GM10847 (cell line): ENCODE results near the gene LIN7C.

Experiments
- POLR2A ChIP-seq: IDR thresholded peaks from 2 replicates; pipeline ENCODE4 v1.6.1; 2011; ENCODE audit not compliant: insufficient read length; ENCODE audit errors: extremely low read depth

Gene LIN7C

DNA sequence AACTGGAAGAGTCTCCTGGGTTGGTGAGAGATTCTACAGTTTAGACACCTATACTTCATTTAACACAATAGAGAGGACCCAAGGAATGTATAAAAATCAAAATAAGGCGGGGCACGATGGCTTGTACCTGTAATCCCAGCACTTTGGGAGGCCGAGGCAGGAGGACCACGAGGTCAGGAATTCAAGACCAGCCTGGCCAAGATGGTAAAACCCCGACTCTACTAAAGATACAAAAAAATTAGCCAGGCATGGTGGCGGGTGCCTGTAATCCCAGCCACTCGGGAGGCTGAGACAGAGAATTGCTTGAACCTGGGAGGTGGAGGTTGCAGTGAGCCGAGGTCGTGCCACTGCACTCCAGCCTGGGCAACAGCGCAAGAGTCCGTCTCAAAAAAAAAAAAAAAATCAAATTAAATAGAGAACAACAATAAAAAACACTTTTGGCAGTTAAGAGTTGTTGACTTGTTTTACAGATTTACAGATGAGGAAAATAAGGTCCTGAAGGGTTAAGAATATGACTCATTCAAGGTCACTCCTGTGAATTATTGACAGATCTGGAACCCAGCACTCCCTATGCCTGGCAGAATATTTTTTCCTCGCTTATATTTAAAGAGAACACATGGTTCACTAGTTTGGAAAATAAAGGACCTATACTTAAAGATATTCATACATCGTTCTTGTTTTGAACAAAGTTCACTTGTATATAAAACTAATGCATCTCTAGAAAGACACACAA is 39.2 kb downstream of the LIN7C start:
- no peak for TF ChIP-seq POLR2A

DNA sequence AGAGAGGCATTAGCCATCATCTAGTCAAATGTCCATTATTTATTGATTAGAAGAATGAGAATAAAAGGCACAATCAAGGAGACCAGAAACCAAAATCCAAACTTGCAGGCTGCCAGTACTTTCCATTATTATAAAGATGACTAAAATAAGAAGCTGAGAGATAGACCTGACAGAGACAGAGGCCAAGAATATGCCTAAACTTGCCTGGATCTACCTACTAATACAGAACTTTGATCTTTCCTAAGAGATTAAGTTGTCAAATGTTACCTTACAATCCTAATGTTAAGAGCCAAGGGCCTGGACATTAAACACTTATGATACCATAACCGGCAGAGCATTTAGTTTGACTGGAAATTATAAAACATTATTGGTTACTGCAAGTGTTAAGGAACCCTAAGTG is 40.2 kb downstream of the LIN7C start:
- TF ChIP-seq POLR2A: no peak

DNA sequence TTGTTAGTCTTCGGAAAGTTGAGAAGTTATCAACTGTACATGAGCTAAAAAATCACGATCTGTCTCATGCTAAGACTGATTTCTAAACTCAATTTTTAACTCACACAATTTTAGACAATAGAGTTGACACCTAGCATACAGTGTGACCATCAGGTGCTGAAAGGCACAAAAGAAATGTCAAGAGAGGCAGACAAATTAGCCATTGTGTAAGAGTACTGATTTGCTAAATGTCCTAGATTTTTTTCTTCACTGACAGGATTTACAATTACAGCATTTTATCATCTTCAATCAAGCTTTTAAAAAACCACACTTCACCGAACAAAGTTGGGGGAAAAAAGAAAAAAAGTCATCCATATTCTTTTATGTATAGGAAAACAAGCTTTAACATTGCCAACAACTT is 40.9 kb downstream of the LIN7C start:
- TF ChIP-seq POLR2A: no peak

DNA sequence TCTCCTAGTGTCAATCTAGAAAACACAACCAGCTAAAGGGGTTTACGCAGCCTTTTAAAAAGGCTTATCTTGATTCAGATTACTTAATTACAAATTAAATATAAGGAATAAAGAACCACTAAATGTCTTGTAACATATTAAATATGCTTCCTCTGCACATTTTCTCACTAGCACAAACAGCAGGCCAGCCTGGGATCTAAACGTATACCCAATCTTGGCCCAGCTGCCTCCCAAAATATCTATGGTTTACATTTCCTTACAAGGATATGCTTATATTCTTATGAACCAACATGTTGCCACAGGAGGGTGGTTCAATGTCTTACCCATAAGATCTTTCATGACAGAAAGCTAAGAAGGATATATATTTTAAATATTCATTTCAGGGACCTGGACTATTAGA is 41.7 kb downstream of the LIN7C start:
- no peak for TF ChIP-seq POLR2A

DNA sequence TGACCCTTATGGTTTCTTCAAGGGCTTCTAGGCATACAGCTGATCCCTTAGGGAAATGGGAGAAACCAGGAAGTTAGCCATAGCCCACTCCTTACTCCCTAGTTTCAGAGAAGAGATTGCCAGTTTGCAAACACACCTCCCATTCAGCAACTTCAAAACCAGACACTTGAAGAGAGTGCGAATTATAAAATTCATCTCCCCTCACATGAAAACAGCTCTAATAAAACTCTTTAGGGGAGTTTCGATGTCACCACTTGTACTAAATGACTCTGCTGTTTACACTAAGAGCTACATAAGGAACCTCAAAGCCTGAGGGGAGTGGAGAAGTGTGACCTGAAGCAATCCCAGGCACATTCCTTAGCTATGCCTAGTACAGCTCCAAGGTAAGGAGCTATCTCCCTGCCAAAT is 42.3 kb downstream of the LIN7C start:
- TF ChIP-seq POLR2A: no peak

DNA sequence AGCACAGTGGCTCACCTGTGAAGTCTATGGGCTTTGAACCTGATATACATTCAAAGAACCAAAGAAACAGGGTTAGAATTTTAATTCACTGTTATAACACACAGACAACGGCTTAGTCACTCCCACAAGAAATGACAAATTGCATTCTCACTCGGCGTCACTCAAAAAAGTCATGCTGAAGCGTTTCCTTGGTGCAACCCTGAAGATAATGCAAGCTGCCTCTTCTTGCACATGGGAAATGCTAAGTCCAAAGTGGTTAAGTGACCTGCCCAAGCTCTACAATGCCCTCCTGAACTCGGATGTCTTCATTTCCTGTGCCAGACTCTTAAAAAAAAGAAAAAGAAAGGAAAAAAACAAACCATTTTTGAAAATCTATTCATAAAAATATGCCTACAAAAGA is 44.0 kb downstream of the LIN7C start:
- no peak for TF ChIP-seq POLR2A

DNA sequence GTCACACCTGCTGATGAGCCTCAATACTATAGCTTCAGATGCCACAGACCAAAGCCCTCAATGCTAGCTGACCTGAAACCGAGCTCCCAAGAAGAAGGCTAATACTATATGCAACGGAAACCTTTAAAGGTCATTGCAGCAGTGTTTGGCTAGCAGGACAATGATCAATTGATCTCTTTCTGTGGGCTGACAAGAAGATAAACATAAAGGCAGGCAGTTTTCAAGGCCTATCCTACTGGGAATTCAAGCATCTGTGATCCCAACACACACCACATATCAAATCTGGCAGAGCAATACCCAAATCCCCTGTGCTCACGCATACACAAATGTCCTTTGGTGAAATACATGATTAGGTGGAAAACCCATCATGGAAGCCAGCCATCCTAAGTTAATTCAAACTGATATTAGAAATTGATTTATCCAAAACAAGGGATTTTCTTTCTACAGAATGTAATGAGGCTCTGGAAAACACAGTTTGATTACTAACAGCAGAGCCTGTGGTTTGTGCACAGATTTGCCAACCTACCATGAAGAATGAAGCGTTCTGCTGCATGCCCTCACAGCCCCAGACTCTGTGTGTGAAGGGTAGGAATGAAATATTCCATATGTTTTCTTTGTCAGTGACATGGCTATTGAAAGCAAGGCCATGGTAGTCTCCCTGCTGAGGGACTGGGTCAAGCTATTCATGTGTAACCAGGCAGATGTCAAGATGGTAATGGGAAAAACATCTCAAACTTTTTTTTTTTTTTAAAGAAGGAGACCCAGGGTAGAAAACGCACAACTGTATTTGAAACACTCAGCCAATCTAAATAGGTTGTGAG is 46.2 kb downstream of the LIN7C start:
- TF ChIP-seq POLR2A: no peak

DNA sequence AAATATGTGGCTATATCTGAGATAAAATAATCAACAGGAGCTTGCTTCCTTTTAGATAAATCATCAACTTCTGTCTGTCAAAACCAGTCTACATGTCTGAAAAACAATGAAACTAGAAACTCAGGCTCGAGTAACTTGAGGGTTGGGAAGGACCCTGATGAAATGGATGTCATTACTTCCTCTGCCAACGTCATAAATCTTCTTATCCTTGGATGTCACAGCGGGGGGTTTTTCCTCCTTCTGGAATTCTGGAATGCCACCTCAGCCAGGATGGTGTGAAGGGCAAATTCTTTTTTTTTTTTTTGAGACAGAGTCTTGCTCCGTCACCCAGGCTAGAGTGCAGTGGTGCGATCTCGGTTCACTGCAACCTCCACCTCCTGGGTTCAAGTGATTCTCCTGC is 47.4 kb downstream of the LIN7C start:
- TF ChIP-seq POLR2A: no peak

DNA sequence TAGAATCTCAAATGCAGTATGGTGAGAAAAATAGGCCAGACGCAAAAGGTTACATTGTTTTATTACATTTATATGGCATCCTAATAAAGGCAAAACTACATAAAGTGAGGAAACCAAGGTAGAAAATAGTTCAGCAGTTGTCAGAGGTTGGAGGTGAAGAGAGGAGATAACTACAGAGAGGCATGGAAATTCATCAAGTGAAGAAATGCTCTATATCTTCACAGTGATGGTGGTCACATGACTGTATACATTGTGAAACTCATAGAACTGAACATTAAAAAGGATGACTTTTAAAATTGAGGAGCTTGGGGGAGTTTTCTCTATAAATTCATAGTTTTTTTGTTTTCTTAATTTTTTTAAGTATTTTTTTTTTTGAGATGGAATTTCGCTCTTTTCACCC is 48.4 kb downstream of the LIN7C start:
- TF ChIP-seq POLR2A: no peak

DNA sequence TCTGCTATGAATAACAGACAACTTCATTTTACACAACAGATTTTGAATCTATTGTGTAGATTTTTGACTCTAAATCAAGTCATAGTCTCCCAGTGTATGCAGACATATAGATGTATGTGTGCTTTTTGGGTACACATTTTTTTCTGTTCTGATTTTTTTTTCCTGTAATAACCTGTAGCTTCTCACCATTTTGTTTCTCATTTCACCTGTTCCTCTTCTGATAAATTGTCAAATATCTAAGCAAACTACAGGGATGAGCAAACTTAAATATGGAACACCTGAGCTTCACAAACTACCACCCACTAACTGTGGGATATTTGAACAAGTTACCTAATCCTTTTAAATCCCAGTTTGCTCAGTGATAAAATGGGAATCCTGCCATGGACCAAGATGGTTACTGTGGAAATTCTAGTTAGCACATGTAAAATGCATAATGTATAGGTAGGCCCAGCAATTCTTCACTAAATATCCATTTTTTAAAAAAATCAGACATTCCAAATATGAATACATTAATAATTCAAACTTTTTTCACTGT is 49.7 kb downstream of the LIN7C start:
- TF ChIP-seq POLR2A: no peak

DNA sequence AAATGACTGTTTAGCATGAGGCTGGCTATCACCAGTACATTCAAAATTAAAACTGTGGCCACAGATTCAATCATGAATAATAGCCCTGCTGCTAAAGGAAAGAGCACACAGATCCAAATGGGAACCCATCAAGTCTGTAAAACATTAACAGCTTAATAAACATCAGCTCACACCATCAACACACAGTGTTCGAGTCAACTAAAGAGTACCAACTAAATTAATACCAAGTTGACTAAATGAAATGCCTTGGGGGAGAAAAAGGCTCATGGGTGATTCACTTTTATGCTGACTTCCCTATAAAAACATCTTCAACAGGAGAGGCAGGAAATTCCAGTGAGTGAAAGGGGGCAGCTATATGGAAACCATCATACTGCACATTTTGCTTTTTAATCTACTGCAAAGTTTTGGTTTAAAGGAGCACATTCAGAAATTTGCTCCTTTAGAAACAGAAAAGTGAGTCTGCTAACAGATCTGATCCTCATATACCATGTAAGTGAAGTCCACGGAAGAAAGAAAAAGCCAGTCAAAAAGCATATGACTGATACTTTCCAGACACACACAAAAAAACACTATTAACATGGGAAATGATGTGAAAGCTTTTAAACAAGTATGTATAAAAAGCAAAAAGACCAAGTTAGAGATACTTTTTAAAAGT is 50.3 kb downstream of the LIN7C start:
- no peak for TF ChIP-seq POLR2A

DNA sequence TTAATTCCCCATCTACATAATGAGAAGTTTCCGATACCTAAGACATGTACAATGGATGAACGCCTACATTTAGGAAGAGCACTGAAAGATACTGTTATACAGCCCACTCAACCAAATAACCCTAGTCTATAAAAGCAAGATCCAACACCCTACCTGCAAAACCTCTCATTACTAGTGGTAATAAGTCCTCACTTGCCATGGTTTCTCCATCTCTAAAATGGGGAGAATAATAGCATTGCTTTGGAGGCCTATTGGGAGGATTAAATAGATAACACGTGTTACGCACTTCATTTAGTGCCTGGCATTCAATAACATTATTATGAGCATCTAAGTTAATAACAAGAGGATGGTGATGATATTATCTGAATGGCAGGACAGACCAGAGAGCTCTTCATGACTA is 50.9 kb downstream of the LIN7C start:
- no peak for TF ChIP-seq POLR2A

DNA sequence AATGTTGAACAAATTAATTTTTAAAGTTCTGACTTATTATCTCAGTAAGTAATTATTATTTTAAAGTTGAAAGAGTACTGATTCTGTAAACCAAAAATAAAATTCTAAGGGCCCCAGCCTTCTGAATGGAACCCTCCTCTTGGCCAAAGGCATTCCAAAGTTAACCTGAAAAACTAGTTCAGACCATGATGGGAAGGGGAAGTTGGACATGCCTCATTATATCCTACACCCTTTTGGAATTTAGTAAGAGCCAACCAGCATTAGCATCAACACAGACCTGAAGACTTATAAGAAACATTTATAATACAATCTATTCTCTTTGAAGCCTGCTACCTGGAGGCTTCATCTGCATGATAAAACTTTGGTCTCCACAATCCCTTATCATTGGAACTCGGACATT is 52.9 kb downstream of the LIN7C start:
- TF ChIP-seq POLR2A: no peak

DNA sequence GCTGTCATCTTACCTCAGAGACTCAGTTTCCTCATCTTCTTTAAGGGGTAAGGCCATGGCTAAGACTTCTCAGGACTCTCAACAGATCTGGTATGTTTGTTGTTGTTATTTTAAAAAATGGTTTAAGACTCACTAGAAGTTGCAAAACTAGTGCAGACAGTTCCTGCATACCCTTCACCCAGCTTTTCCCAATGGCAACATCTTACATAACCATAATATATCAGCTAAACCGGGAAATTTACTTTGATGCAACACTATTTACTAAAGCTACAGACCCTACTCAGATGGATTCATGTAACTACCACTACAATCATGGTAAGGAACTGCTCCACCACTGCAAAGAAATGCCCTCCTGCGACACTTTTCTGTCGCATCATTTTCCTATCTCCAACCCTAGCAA is 54.4 kb downstream of the LIN7C start:
- no peak for TF ChIP-seq POLR2A

DNA sequence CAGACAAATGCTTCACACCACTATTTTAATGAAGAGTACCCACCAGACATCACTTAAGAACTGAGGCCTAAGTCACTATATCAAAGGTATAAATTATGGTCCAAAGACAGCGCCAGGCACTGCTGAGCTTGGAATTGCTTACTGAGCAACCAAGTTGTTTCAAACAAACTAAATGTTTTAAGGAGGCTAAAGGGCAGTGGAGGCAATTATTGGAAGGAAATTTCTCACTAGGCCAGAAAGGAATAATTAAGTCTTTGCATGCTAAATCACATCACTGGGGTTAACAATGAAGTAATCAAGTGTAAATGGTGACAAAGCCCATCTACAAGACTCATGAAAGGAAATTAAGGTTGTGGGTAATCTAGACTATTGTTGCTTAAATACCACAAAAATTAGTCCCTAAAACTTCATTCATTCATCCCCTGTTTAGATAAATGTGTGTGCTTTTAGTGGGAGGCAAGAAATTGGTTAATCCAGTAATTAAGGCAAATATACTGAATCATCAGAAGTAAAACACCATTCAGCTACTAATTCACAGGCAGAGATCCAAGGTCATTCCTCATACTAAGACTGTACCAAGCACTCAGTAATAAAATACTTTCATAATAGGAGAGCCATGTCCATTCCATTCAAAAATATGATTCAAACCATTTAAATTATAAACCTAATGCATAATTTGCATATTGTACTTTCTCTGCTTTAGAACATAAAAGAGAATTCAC is 55.2 kb downstream of the LIN7C start:
- no peak for TF ChIP-seq POLR2A

DNA sequence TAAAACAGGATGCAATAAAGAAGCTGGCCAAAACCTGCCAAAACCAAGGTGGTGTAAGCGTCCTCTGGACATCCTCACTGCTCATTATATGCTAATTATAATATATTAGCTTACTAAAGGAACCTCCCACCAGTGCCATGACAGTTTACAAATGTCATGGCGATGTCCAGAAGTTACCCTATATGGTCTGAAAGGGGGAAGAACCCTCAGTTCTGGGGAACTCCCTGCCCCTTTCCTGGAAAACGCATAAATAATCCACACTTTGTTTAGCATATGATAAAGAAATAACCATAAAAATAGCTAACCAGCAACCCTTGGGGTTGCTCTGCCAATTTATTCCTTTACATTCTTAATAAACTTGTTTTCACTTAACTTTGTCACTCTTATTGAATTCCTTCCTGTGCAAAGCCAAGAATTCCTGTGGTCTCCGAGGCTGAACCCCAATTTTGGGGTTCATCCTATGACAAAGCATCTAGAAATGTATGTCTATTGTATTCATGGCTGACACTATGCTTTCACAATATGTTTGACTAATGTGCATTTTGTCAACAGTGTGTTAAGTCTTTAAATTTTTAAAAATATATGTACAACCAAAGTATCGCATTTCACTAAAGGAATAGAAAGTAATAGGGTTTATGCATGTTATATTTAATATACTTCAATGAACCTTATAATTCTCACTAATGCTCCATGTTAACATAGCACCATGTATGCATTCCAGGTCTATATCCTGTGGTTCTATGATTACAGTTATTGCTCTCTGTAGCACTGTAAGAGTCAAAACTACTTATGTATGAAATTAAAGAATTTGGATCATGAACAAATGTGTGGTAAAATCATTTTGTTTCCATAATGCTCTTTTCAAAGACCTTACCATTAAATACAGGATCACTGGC is 59.0 kb downstream of the LIN7C start:
- no peak for TF ChIP-seq POLR2A
